Upper lobe of right lung (tissue), 1 donor: ENCODE measurements around the gene PARD3. TPM values are rescaled to one million over a fixed set of nuclear protein-coding genes. Genes with fewer than 3 reads are reported as not detected.

Experiments used
- ATAC-seq: fragments of 200-7000 bp; cut with Tn5 transposase; one replicate; pipeline ENCODE4 v1.9.1; 2020; ENCODE audit warnings: mild to moderate bottlenecking, moderate library complexity
- DNase-seq: peaks from one replicate; pipeline ENCODE4 v3.0.0-alpha.2; 2020
- H3K27ac ChIP-seq: fragments of 200-600 bp; one replicate; pipeline ENCODE4 v1.8.0; 2022
- H3K27me3 ChIP-seq: fragments of 200-600 bp; one replicate; pipeline ENCODE4 v1.8.0; 2022; ENCODE audit warnings: mild to moderate bottlenecking
- H3K36me3 ChIP-seq: fragments of 200-600 bp; one replicate; pipeline ENCODE4 v1.8.0; 2022
- H3K4me1 ChIP-seq: fragments of 200-600 bp; one replicate; pipeline ENCODE4 v1.8.0; 2022
- H3K4me3 ChIP-seq: fragments of 200-600 bp; one replicate; pipeline ENCODE4 v1.8.0; 2022; ENCODE audit warnings: mild to moderate bottlenecking
- H3K9me3 ChIP-seq: fragments of 200-600 bp; one replicate; pipeline ENCODE4 v1.8.0; 2022
- CTCF ChIP-seq: fragments of 200-600 bp; IDR thresholded peaks from one replicate; pipeline ENCODE4 v1.8.0; 2022; ENCODE audit warnings: antibody characterized with exemption
- intact Hi-C: fragments of 100-400 bp; cut with DNase I; formaldehyde crosslinking; loops from one replicate; pipeline ENCODE4 v1.11.0; 2022
- total RNA-seq: library from RNA; stranded (reverse); fragmentation: NEBNext Ultra II Directional; extraction: Animal tissue kit (Norgen Biotek cat#: 25700); gene quantifications from one replicate; pipeline ENCODE4 v1.2.1, GENCODE V29; 2021
- donor health status: DM: no; HTN: yes; CAD: no; lungs with severe emphysema.

Gene PARD3
- total RNA-seq, 1 donor from 2014 or later = 38.5 TPM

- intact Hi-C loops = no loop called here
- H3K4me3 ChIP-seq = no peak overlapping the region
- no peak overlapping the region for H3K27ac ChIP-seq
- no peaks in the 10 kb centered on the region for H3K9me3 ChIP-seq
- DNase-seq (no peak), ATAC-seq (no peak)
- no peaks in the 10 kb centered on the region for H3K27me3 ChIP-seq
- H3K36me3 ChIP-seq = no peaks in the 10 kb centered on the region
- no peaks in the 10 kb centered on the region for H3K4me1 ChIP-seq
- no peak for TF ChIP-seq CTCF
Measured at GRCh38 chr10:34088208-34088794, 726.8 kb downstream of the PARD3 start.

GRCh38 chr10:34087095-34087418 lies 728.0 kb downstream of the PARD3 start:
- H3K4me3 ChIP-seq = no peak overlapping the region
- no peak for DNase-seq
- no peak for TF ChIP-seq CTCF
- H3K36me3 ChIP-seq = no peaks in the 10 kb centered on the region
- H3K4me1 ChIP-seq = no peaks in the 10 kb centered on the region
- no peaks in the 10 kb centered on the region for H3K27me3 ChIP-seq
- no peak overlapping the region for H3K27ac ChIP-seq
- no peak for ATAC-seq
- intact Hi-C loops = no loop called here
- no peaks in the 10 kb centered on the region for H3K9me3 ChIP-seq

- ATAC-seq (no peak), DNase-seq (no peak)
- Histone ChIP-seq H3K4me1 (no peaks in the 10 kb centered on the region), H3K27me3 (no peaks in the 10 kb centered on the region), H3K4me3 (no peak overlapping the region), H3K36me3 (no peaks in the 10 kb centered on the region), H3K9me3 (no peaks in the 10 kb centered on the region), H3K27ac (no peak overlapping the region)
- no peak for TF ChIP-seq CTCF
- intact Hi-C loops = no loop called here
Measured at GRCh38 chr10:34083567-34083966, 731.5 kb downstream of the PARD3 start.

- intact Hi-C loops = no loop called here
Measured at GRCh38 chr10:34081948-34082347, 733.1 kb downstream of the PARD3 start.

GRCh38 chr10:34081347-34081743 lies 733.8 kb downstream of the PARD3 start:
- H3K9me3 ChIP-seq = no peaks in the 10 kb centered on the region
- intact Hi-C loops = no loop called here
- H3K36me3 ChIP-seq = no peaks in the 10 kb centered on the region
- DNase-seq (no peak), ATAC-seq (no peak)
- peak overlapping the region; percentile 0 for H3K27ac ChIP-seq
- H3K27me3 ChIP-seq = no peaks in the 10 kb centered on the region
- TF ChIP-seq CTCF = no peak
- no peaks in the 10 kb centered on the region for H3K4me1 ChIP-seq
- H3K4me3 ChIP-seq = no peak overlapping the region

More at GRCh38 chr10:34081948-34082347, 733.1 kb downstream of the PARD3 start:
- Histone ChIP-seq H3K4me1 (no peaks in the 10 kb centered on the region), H3K27ac (peak overlapping the region; percentile 0), H3K27me3 (no peaks in the 10 kb centered on the region), H3K9me3 (no peaks in the 10 kb centered on the region), H3K36me3 (no peaks in the 10 kb centered on the region), H3K4me3 (no peak overlapping the region)
- no peak for ATAC-seq
- TF ChIP-seq CTCF = no peak
- DNase-seq = no peak
